ENCODE data around the gene ALDH4A1.

The ALDH4A1 gene

DNA sequence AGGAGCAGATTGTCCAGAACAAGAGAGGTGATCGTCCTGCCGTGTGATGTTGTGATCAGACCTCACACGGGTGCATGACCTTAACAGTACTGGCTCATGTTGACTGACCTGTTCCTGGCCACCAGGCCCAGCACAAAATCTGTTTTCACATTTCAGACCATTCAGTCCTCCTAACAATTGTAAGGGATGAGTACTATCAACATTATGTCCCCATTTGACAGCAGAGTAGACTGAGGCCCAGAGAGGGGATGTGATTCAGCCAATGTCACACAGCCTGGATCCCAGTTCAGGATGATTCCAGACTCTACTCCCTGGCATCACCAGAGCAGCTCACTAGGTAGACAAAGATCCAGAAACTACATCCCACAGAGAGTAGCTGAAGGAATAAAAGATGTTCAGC is 35.5 kb downstream of the ALDH4A1 start:
- no peak overlapping the region for H3K27ac ChIP-seq (ENCODE audit: low read depth, low read length, severe bottlenecking)
- 95 to 98% methylated on average over 3 of the region's 3 CpGs for WGBS, 2 experiments (ENCODE audit: insufficient coverage in 2 of 2)

DNA sequence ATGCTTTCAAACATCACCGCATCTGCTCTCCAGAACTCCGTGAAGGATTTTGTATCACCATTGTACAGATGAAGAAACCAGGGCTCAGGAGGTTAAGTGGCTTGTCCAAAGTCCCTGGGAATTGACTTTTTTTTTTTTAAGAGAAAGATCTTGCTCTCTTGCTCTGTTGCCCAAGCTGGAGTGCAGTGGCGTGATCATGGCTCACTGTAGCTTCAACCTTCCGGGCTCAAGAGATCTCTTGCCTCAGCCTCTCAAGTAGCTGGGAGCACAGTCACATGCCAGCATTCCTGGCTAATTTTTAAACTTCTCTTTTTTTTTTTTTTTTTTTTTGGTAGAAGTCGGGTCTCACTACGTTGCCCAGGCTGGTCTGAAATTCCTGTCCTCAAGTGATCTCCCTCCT is 36.0 kb downstream of the ALDH4A1 start:
- no peaks in the 10 kb centered on the region for H3K4me1 ChIP-seq (ENCODE audit: control insufficient read depth, insufficient read depth, low read length, poor library complexity, severe bottlenecking)
- WGBS, 2 experiments (ENCODE audit: insufficient coverage in 2 of 2) = 93 to 95% methylated on average over 4 to 6 of the region's 6 CpGs
- no peak overlapping the region for H3K27ac ChIP-seq (ENCODE audit: low read depth, low read length, severe bottlenecking)
- H3K9me3 ChIP-seq (ENCODE audit: control insufficient read depth, low read length) = no peaks in the 10 kb centered on the region
- no peaks in the 10 kb centered on the region for H3K36me3 ChIP-seq (ENCODE audit: control insufficient read depth, insufficient read depth, low read length)
- no peak overlapping the region for H3K4me3 ChIP-seq (ENCODE audit: extremely low read depth, insufficient read depth, low read length, poor library complexity, severe bottlenecking)

More for the DNA sequence above, 35.5 kb downstream of the ALDH4A1 start:
- Histone ChIP-seq H3K4me1 (ENCODE audit: control insufficient read depth, insufficient read depth, low read length, poor library complexity, severe bottlenecking) (no peaks in the 10 kb centered on the region), H3K36me3 (ENCODE audit: control insufficient read depth, insufficient read depth, low read length) (no peaks in the 10 kb centered on the region), H3K4me3 (ENCODE audit: extremely low read depth, insufficient read depth, low read length, poor library complexity, severe bottlenecking) (no peak overlapping the region), H3K9me3 (ENCODE audit: control insufficient read depth, low read length) (no peaks in the 10 kb centered on the region)

DNA sequence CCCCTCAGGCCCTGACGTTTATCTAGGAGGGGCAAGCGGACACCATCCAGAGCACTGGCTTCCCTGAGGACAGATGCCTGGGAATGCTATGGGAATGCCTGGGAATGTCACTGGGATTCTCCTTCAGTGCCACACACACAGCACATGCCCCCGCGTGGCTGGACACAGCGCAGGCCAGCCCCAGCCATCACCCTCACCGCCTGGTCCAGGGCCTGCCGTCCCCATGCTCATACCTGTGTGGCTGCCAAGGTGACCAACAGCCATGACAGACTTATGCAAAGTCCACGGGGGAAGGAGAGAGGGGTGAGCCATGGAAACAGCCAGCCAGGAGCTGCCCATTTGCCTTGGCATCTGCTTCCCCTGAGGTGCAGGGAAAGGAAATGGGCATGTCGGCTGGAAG is 37.2 kb downstream of the ALDH4A1 start:
- 78 to 91% methylated on average over 8 of the region's 9 CpGs for WGBS, 2 experiments (ENCODE audit: insufficient coverage in 2 of 2)
- Histone ChIP-seq H3K36me3 (ENCODE audit: control insufficient read depth, insufficient read depth, low read length) (no peaks in the 10 kb centered on the region), H3K27ac (ENCODE audit: low read depth, low read length, severe bottlenecking) (no peak overlapping the region), H3K4me1 (ENCODE audit: control insufficient read depth, insufficient read depth, low read length, poor library complexity, severe bottlenecking) (no peaks in the 10 kb centered on the region), H3K4me3 (ENCODE audit: extremely low read depth, insufficient read depth, low read length, poor library complexity, severe bottlenecking) (no peak overlapping the region), H3K9me3 (ENCODE audit: control insufficient read depth, low read length) (no peaks in the 10 kb centered on the region)

DNA sequence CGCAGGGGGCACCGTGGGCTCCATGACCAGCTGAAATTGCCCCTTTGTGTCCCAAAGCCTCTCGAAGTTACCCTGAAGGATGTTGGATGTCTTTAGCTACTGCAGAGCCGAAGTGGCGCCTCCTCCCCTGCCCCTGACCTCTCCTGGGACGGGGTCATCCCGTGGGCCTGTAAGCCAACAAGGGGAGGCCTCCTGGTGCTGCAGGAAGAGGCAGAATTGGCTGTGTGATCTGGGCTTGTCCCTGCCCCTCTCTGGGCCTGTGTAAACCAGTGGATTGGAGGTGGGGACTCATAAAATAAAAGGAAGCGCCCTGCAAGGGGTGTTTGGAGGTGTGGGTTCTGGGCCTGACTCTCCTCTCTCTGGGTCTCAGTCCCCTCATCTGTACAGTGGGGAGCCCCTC is 40.8 kb downstream of the ALDH4A1 start:
- WGBS, 2 experiments (ENCODE audit: insufficient coverage in 2 of 2) = 74 to 83% methylated on average over 4 to 8 of the region's 8 CpGs
- Histone ChIP-seq H3K4me1 (ENCODE audit: control insufficient read depth, insufficient read depth, low read length, poor library complexity, severe bottlenecking) (no peaks in the 10 kb centered on the region), H3K36me3 (ENCODE audit: control insufficient read depth, insufficient read depth, low read length) (no peaks in the 10 kb centered on the region), H3K4me3 (ENCODE audit: extremely low read depth, insufficient read depth, low read length, poor library complexity, severe bottlenecking) (no peak overlapping the region), H3K9me3 (ENCODE audit: control insufficient read depth, low read length) (no peaks in the 10 kb centered on the region), H3K27ac (ENCODE audit: low read depth, low read length, severe bottlenecking) (no peak overlapping the region)

DNA sequence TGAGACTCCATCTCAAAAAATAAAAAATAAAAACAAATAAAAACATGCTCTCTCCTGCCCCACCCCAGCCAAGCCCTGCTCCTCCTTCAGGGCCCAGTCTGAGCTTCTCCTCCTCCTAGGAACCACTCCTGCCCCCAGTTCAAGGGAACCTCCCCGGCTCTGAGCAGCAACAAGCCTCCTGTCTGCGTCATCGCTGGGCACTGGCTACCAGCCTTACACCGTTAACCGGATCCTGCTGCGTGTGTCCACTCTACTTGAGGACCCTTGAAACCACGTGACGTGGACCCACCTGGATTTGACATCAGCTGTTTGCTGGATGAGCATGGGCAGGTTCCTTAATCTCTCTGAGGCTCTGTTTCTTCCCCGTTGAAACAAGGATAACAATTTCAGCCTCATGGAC is 41.3 kb downstream of the ALDH4A1 start:
- no peak overlapping the region for H3K27ac ChIP-seq (ENCODE audit: low read depth, low read length, severe bottlenecking)
- H3K4me3 ChIP-seq (ENCODE audit: extremely low read depth, insufficient read depth, low read length, poor library complexity, severe bottlenecking) = no peak overlapping the region
- no peaks in the 10 kb centered on the region for H3K36me3 ChIP-seq (ENCODE audit: control insufficient read depth, insufficient read depth, low read length)
- H3K4me1 ChIP-seq (ENCODE audit: control insufficient read depth, insufficient read depth, low read length, poor library complexity, severe bottlenecking) = no peaks in the 10 kb centered on the region
- no peaks in the 10 kb centered on the region for H3K9me3 ChIP-seq (ENCODE audit: control insufficient read depth, low read length)
- WGBS, 2 experiments (ENCODE audit: insufficient coverage in 2 of 2) = 86 to 91% methylated on average over 8 of the region's 9 CpGs

DNA sequence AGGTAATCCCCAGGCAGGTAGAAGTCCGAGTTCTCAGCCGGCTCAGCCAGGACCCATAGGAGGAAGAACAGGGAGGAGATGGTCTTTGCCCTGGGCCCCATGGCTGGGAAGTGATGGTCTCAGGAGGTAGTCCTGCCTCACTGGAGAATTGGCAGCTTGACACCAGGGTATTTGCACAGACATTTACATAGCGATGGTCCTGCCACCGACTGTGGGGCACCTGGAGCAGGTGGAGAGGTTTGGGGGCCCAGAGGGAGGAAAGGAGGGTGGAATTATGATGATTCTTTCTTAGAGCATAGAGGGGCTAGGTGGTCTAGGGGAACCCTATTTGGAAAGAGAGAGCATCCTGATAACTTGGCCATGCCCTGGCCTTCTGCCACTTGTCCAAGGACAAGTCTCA is 42.8 kb downstream of the ALDH4A1 start, which contains the start of gene TAS1R2:
Gene TAS1R2, minus strand, starts transcription at position 101 of the 400 bp plus-strand sequence. Its CDS starts 0 bp downstream, at position 101.
- Histone ChIP-seq H3K4me3 (ENCODE audit: extremely low read depth, insufficient read depth, low read length, poor library complexity, severe bottlenecking) (no peak within 1 kb of the TSS), H3K9me3 (ENCODE audit: control insufficient read depth, low read length) (no peaks in the 10 kb centered on the region), H3K27ac (ENCODE audit: low read depth, low read length, severe bottlenecking) (no peak within 1 kb of the TSS), H3K4me1 (ENCODE audit: control insufficient read depth, insufficient read depth, low read length, poor library complexity, severe bottlenecking) (no peaks in the 10 kb centered on the region), H3K36me3 (ENCODE audit: control insufficient read depth, insufficient read depth, low read length) (no peaks in the 10 kb centered on the region)
- WGBS, 2 experiments (ENCODE audit: insufficient coverage in 2 of 2) = 65 to 69% methylated on average over 4 of the region's 4 CpGs

DNA sequence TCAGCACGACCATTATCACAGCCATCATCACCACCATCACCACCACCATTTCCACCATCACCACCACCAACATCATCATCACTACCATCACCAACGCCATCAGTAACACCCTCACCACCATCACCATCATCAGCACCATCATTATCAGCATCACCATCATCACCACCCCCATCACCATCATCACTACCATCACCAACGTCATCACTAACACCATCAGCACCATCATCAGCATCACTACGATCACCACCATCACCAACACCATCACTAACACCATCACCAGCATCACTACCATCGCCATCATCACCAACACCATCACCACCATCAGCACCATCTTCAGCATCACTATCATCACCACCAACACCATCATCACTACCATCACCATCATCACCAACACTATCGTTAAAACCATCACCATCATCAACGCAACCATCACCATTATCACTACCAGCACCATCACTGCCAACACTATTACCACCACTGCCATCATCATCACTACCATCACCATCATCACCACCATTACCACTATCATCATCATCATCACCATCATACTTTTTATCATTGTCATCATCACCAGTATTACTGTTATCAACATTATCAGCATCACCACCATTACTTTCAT is 44.2 kb downstream of the ALDH4A1 start:
- H3K36me3 ChIP-seq (ENCODE audit: control insufficient read depth, insufficient read depth, low read length) = no peaks in the 10 kb centered on the region
- H3K4me1 ChIP-seq (ENCODE audit: control insufficient read depth, insufficient read depth, low read length, poor library complexity, severe bottlenecking) = no peaks in the 10 kb centered on the region
- no peak overlapping the region for H3K27ac ChIP-seq (ENCODE audit: low read depth, low read length, severe bottlenecking)
- no peak overlapping the region for H3K4me3 ChIP-seq (ENCODE audit: extremely low read depth, insufficient read depth, low read length, poor library complexity, severe bottlenecking)
- H3K9me3 ChIP-seq (ENCODE audit: control insufficient read depth, low read length) = no peaks in the 10 kb centered on the region
- WGBS, 2 experiments (ENCODE audit: insufficient coverage in 2 of 2) = 84 to 90% methylated on average over 6 to 7 of the region's 7 CpGs

DNA sequence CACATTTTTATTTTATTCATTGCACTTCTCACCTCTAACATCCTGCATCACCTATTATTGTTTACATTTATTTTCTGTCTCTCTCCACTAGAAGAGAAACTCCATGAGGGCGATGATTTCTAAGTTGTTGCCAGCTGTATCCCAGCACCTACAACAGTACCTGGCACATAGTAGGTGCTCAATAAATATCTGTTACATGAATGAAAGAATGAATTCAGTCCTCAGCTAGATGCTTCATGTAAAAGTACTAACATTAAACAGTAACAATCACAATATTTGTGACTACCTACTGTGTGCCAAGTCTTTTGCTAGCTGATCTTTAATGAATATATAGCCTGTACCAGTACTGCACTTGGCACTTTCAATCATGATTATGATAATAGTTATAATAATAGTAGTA is 45.9 kb downstream of the ALDH4A1 start:
- no CpG with 5 or more reads among the region's 1 CpG for WGBS, 2 experiments (ENCODE audit: insufficient coverage in 2 of 2)
- no peaks in the 10 kb centered on the region for H3K9me3 ChIP-seq (ENCODE audit: control insufficient read depth, low read length)

DNA sequence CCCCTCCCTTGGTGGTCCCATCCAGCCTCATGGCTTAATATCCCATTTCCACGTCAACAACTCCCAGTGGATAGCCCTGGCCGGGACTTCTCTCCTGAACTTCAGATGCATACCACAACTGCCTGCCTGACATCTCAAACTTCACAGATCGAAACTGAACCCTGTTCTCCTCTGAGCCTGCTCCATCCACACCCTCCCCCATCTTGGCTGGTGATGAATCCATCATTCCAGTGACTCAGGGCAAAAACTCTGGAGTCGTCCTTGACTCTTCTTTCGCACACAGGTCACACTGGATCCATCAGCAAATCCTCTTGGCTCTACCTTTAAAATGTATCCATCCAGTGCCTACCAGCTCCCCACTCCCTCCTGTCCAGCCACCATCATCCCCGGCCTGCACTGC is 46.8 kb downstream of the ALDH4A1 start:
- Histone ChIP-seq H3K36me3 (ENCODE audit: control insufficient read depth, insufficient read depth, low read length) (no peaks in the 10 kb centered on the region), H3K9me3 (ENCODE audit: control insufficient read depth, low read length) (no peaks in the 10 kb centered on the region), H3K4me1 (ENCODE audit: control insufficient read depth, insufficient read depth, low read length, poor library complexity, severe bottlenecking) (no peaks in the 10 kb centered on the region), H3K4me3 (ENCODE audit: extremely low read depth, insufficient read depth, low read length, poor library complexity, severe bottlenecking) (no peak overlapping the region), H3K27ac (ENCODE audit: low read depth, low read length, severe bottlenecking) (no peak overlapping the region)
- WGBS, 2 experiments (ENCODE audit: insufficient coverage in 2 of 2) = 88 to 92% methylated on average over 6 of the region's 6 CpGs

More for the DNA sequence above, 45.9 kb downstream of the ALDH4A1 start:
- Histone ChIP-seq H3K36me3 (ENCODE audit: control insufficient read depth, insufficient read depth, low read length) (no peaks in the 10 kb centered on the region), H3K4me3 (ENCODE audit: extremely low read depth, insufficient read depth, low read length, poor library complexity, severe bottlenecking) (no peak overlapping the region), H3K27ac (ENCODE audit: low read depth, low read length, severe bottlenecking) (no peak overlapping the region), H3K4me1 (ENCODE audit: control insufficient read depth, insufficient read depth, low read length, poor library complexity, severe bottlenecking) (no peaks in the 10 kb centered on the region)

DNA sequence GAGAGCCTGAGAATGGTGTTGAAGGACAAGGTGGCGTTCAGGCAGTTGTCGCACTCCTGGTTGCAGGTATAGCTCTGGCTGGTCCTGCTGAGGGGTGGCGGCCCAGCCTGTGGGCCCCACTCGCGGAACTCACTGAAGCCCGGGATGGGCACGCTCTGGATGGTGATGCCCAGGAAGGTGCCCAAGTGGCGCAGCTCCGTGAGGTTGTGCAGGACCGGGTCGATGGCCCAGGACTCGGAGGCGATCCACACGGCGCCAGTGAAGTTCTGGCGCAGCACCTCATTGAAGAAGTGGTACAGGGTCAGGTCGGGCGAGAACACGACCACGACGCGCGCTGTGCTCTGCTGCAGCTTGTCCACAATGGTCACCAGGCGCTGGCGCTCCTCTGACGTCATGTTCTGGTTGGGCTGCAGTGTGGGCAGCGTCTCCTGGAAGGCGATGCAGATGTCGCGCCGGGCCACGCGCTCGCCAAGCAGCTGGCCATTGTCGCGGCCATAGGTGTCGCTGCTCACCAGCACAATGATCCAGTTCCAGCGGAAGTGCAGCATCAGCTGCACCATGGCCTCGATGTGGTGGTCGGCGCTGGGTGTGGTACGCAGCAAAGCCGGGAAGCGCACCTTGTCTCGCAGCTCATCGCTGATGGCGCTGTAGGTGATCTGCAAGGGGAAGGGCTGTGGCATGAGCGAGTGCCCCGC is 47.9 kb downstream of the ALDH4A1 start:
- H3K9me3 ChIP-seq (ENCODE audit: control insufficient read depth, low read length) = no peaks in the 10 kb centered on the region
- H3K4me3 ChIP-seq (ENCODE audit: extremely low read depth, insufficient read depth, low read length, poor library complexity, severe bottlenecking) = no peak overlapping the region
- H3K36me3 ChIP-seq (ENCODE audit: control insufficient read depth, insufficient read depth, low read length) = no peaks in the 10 kb centered on the region
- 89 to 92% methylated on average over 48 of the region's 49 CpGs for WGBS, 2 experiments (ENCODE audit: insufficient coverage in 2 of 2)
- H3K4me1 ChIP-seq (ENCODE audit: control insufficient read depth, insufficient read depth, low read length, poor library complexity, severe bottlenecking) = no peaks in the 10 kb centered on the region
- H3K27ac ChIP-seq (ENCODE audit: low read depth, low read length, severe bottlenecking) = no peak overlapping the region

DNA sequence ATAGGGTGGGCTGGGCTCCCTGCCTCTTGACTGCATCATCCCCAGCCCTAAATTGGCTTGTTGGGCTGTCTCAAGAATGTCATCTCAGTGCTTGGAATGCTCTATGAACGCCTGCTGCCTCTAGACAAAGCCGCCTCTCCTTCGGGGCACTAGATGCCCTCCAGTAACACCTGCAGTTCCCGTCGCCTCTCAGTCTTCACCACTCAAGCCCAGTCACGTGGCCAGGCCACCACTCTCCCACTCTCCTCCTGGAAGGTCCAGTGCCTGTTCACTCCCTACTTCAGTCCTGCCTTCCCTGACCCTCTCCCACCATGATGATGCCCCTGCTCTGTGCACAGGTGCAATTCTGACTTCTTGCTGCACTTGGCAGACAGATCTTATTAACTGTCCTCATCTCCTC is 49.9 kb downstream of the ALDH4A1 start:
- H3K9me3 ChIP-seq (ENCODE audit: control insufficient read depth, low read length) = no peaks in the 10 kb centered on the region
- WGBS, 2 experiments (ENCODE audit: insufficient coverage in 2 of 2) = 69 to 75% methylated on average over 3 to 6 of the region's 6 CpGs
- no peaks in the 10 kb centered on the region for H3K36me3 ChIP-seq (ENCODE audit: control insufficient read depth, insufficient read depth, low read length)
- H3K4me3 ChIP-seq (ENCODE audit: extremely low read depth, insufficient read depth, low read length, poor library complexity, severe bottlenecking) = no peak overlapping the region
- no peak overlapping the region for H3K27ac ChIP-seq (ENCODE audit: low read depth, low read length, severe bottlenecking)
- H3K4me1 ChIP-seq (ENCODE audit: control insufficient read depth, insufficient read depth, low read length, poor library complexity, severe bottlenecking) = no peaks in the 10 kb centered on the region
